HCT116 (cell line): Measurements from ENCODE around the gene TRAF5. TPM values are rescaled to one million over a fixed set of nuclear protein-coding genes. Genes with fewer than 3 reads are reported as not detected.

Source experiments
- ATAC-seq: fragments of 200-7000 bp; cut with Tn5 transposase; 2 replicates; pipeline ENCODE4 v1.9.1; 2020; ENCODE audit warnings: mild to moderate bottlenecking, moderate library complexity
- BruUV-seq: library from RNA; stranded (reverse); fragments of 400-500 nt; replicated peaks from 2 replicates; lab custom pipeline; 2021; lab: Mats Ljungman, UMichigan
- CTCF ChIA-PET: fragments of 300-600 bp; sonication (Branson Sonifier 250); formaldehyde crosslinking; loops from one replicate; lab custom pipeline; 2021; ENCODE audit warnings: antibody characterized with exemption; lab: Charles Lee
- POLR2A ChIA-PET: fragments of 300-600, 350-600 bp; sonication (Branson Sonifier 250); formaldehyde crosslinking; loops from one replicate; lab custom pipeline; 2021; ENCODE audit warnings: antibody characterized with exemption; lab: Charles Lee
- RAD21 ChIA-PET, 2 experiments: fragments of 300-600 bp; sonication (Branson Sonifier 250); formaldehyde crosslinking; loops; one replicate each; lab custom pipeline; 2023; ENCODE audit warnings: low total read pairs in 2 of 2; ENCODE audit not compliant: uncharacterized antibody in 2 of 2, unreplicated experiment in 2 of 2, low non-redundant PET in 1 of 2; lab: Charles Lee
- DNase-seq: peaks from one replicate; pipeline ENCODE4 v3.0.0-alpha.2; 2010; ENCODE audit warnings: low read depth, low spot score
- H2AFZ ChIP-seq: fragments of 200-600 bp; shearing (Covaris generic), sonication (generic); 2 replicates; pipeline ENCODE4 v1.6.1; 2017; ENCODE audit warnings: low read depth, mixed run types, mixed read lengths, antibody characterized with exemption, low read length; ENCODE audit not compliant: poor library complexity, severe bottlenecking
- H3K27ac ChIP-seq: 2 replicates; pipeline ENCODE4 v1.5.1; 2012; ENCODE audit warnings: low read depth, low read length
- H3K27me3 ChIP-seq: fragments of 200-600 bp; sonication (generic); 2 replicates; pipeline ENCODE4 v1.6.1; 2016; ENCODE audit warnings: mixed run types, low read length, mixed read lengths; ENCODE audit not compliant: insufficient read depth
- H3K36me3 ChIP-seq, 2 experiments: fragments of 200-500 bp in 1 of 2; fragments of 200-600 bp in 1 of 2; sonication (Bioruptor generic) in 1 of 2; sonication (generic) in 1 of 2; 2 replicates each; pipeline versions ENCODE4 v1.5.1 to v1.6.1; 2014 to 2016; ENCODE audit warnings: low read length in 2 of 2, inconsistent platforms in 1 of 2, mixed read lengths in 1 of 2, mixed run types in 1 of 2; ENCODE audit not compliant: insufficient read depth in 2 of 2, control insufficient read depth in 1 of 2
- H3K4me1 ChIP-seq, 2 experiments: fragments of 200-600 bp in 1 of 2; sonication (generic) in 1 of 2; 2 replicates each; pipeline versions ENCODE4 v1.5.1 to v1.6.1; 2012 to 2017; ENCODE audit warnings: low read length in 2 of 2, inconsistent platforms in 1 of 2, mild to moderate bottlenecking in 1 of 2, mixed read lengths in 1 of 2, mixed run types in 1 of 2, moderate library complexity in 1 of 2; ENCODE audit not compliant: insufficient read depth in 2 of 2, control insufficient read depth in 1 of 2
- H3K4me2 ChIP-seq: fragments of 200-600 bp; sonication (generic); 2 replicates; pipeline ENCODE4 v1.6.1; 2017; ENCODE audit warnings: mixed run types, low read length, mixed read lengths
- H3K4me3 ChIP-seq, 2 experiments: fragments of 200-600 bp in 1 of 2; sonication (generic) in 1 of 2; replicated peaks in 1 of 2; 2 replicates each; pipeline ENCODE4 v1.5.1; 2011 to 2016; ENCODE audit warnings: low read length in 2 of 2, control low read depth in 1 of 2, low read depth in 1 of 2, mild to moderate bottlenecking in 1 of 2, mixed read lengths in 1 of 2, mixed run types in 1 of 2
- H3K79me2 ChIP-seq: fragments of 200-600 bp; sonication (generic); 2 replicates; pipeline ENCODE4 v1.6.1; 2017; ENCODE audit warnings: mild to moderate bottlenecking, mixed run types, low read length, moderate library complexity, mixed read lengths; ENCODE audit not compliant: insufficient read depth
- H3K9ac ChIP-seq: fragments of 200-600 bp; sonication (generic); 2 replicates; pipeline ENCODE4 v1.6.1; 2016; ENCODE audit warnings: low read length, mixed read lengths
- H3K9me2 ChIP-seq: fragments of 200-600 bp; sonication (generic), shearing (Covaris generic); 2 replicates; pipeline ENCODE4 v1.6.1; 2017; ENCODE audit warnings: mixed run types, mild to moderate bottlenecking, moderate library complexity; ENCODE audit not compliant: insufficient read depth
- H3K9me3 ChIP-seq, 2 experiments: fragments of 200-500 bp in 1 of 2; fragments of 200-600 bp in 1 of 2; sonication (Bioruptor generic) in 1 of 2; sonication (generic) in 1 of 2; 2 replicates each; pipeline ENCODE4 v1.6.1; 2014 to 2017; ENCODE audit warnings: low read length in 2 of 2, mixed read lengths in 2 of 2, inconsistent platforms in 1 of 2, low read depth in 1 of 2, mild to moderate bottlenecking in 1 of 2, mixed run types in 1 of 2, moderate library complexity in 1 of 2; ENCODE audit not compliant: control insufficient read depth in 1 of 2, insufficient read depth in 1 of 2
- H4K20me1 ChIP-seq: fragments of 200-600 bp; sonication (generic), shearing (Covaris generic); 2 replicates; pipeline ENCODE4 v1.6.1; 2017; ENCODE audit warnings: mixed run types, mild to moderate bottlenecking, moderate library complexity; ENCODE audit not compliant: insufficient read depth
- ELF1 ChIP-seq: IDR thresholded peaks from 2 replicates; pipeline ENCODE4 v1.6.1; 2012; ENCODE audit warnings: low read depth, borderline replicate concordance
- EZH2phosphoT487 ChIP-seq: fragments of 200-600 bp; IDR thresholded peaks from 2 replicates; pipeline ENCODE4 v1.6.1; 2018; ENCODE audit warnings: antibody characterized with exemption, borderline replicate concordance
- FOSL1 ChIP-seq: IDR thresholded peaks from 2 replicates; pipeline ENCODE4 v1.6.1; 2012; ENCODE audit warnings: low read depth
- JUND ChIP-seq: IDR thresholded peaks from 2 replicates; pipeline ENCODE4 v1.6.1; 2012
- RAD21 ChIP-seq: IDR thresholded peaks from 2 replicates; pipeline ENCODE4 v1.6.1; 2012; ENCODE audit warnings: low read depth, mild to moderate bottlenecking
- ZFX ChIP-seq: fragments of 450-650 bp; IDR thresholded peaks from 2 replicates; pipeline ENCODE4 v1.6.1; 2017
- ZNF274 ChIP-seq: fragments of 200-500 bp; sonication (Bioruptor generic); IDR thresholded peaks from 2 replicates; pipeline ENCODE4 v1.6.1; 2014; ENCODE audit warnings: mild to moderate bottlenecking, low read depth, low read length, inconsistent platforms
- intact Hi-C: fragments of 100-400 bp; cut with micrococcal nuclease; formaldehyde crosslinking; loops from 2 replicates; pipeline ENCODE4 v1.10.0; 2022
- total RNA-seq: library from RNA; stranded (reverse); gene quantifications from one replicate; pipeline ENCODE4 v1.2.1, GENCODE V29; 2021; ENCODE audit not compliant: unreplicated experiment
- TF ChIP-seq, protein P1 (sequence below): IDR thresholded peaks from 2 replicates; pipeline ENCODE4 v1.6.1; 2011; ENCODE audit warnings: mild to moderate bottlenecking, low read length, moderate library complexity; ENCODE audit not compliant: insufficient replicate concordance; ENCODE audit errors: extremely low read depth

TRAF5 gene
- total RNA-seq, 1 experiment from 2014 or later: 6.5 TPM

DNA sequence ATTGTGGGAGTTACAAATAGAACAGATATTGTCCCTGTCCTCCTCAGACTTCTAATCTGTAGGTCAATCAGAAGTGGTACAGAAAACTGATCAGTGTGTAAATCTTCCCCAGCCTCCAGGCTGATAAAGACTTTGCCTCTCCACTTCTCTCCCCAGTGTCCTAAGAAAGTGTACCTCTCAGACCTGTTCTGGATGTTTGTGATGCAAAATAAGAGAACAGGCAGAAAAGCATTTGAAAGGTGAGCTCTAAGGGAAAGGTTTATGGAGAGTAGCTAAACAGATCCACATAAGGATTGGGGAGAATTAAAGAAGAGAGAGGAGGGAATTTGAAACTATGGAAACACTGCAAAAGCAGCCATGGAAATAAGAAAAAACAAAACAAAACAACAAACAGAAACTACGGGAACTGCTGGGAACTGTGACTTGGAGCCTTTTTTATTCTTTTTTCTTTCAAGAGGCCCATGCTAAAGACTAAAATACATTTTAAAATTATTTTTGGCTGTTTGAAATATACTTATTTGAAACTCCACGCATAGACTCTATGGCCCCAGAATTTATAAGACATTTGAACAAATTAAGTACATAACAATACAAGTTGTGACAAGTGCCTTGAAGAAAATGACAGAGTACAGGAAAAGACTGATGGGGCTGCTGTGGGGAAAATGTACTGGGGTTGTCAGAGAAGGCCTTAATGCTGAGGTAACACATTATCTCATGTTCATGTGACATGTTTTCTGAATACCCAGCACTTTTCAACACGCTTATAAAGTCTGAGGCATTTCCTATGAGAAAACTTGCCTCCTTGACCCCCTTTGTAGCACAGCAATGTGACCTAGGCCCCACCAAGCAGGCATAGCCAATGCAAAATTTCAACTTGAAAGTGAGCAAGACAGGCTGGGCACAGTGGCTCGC is 51.2 kb downstream of the TRAF5 start:
- ChIA-PET POLR2A (no interaction called here), CTCF (interaction anchor here (0.7 kb wide), 1 partner anchor 1069 kb away, joined by 3 read pairs; no protein-coding TSS in a partner anchor), RAD21 (no interaction called here)
- Histone ChIP-seq H3K9me2 (no peaks in the 10 kb centered on the region), H2AFZ (no peak overlapping the region), H3K27me3 (no peaks in the 10 kb centered on the region), H3K4me2 (no peak overlapping the region), H3K4me1 (peaks cover 2 to 18% of the 10 kb centered on the region in 2 experiments; a peak in 2 of 4 replicates), H3K4me3 (no peak overlapping the region), H3K36me3 (no peaks in the 10 kb centered on the region), H3K79me2 (no peaks in the 10 kb centered on the region), H3K27ac (no peak overlapping the region), H4K20me1 (no peaks in the 10 kb centered on the region), H3K9ac (no peak overlapping the region), H3K9me3 (no peaks in the 10 kb centered on the region)
- ATAC-seq: no peak
- DNase-seq: no peak
- BruUV-seq: no TSS peak
- intact Hi-C loops: no loop called here
- TF ChIP-seq ELF1 (no peak), JUND (no peak), RAD21 (no peak), ZNF274 (no peak), ZFX (no peak), EZH2phosphoT487 (no peak), FOSL1 (no peak)
- TF ChIP-seq, protein P1, sequence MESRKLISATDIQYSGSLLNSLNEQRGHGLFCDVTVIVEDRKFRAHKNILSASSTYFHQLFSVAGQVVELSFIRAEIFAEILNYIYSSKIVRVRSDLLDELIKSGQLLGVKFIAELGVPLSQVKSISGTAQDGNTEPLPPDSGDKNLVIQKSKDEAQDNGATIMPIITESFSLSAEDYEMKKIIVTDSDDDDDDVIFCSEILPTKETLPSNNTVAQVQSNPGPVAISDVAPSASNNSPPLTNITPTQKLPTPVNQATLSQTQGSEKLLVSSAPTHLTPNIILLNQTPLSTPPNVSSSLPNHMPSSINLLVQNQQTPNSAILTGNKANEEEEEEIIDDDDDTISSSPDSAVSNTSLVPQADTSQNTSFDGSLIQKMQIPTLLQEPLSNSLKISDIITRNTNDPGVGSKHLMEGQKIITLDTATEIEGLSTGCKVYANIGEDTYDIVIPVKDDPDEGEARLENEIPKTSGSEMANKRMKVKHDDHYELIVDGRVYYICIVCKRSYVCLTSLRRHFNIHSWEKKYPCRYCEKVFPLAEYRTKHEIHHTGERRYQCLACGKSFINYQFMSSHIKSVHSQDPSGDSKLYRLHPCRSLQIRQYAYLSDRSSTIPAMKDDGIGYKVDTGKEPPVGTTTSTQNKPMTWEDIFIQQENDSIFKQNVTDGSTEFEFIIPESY: no peak
